HG02759 (cell line): Measurements from ENCODE around the gene OXT.
"Not testable (repeated sequence)": the region's sequence is repeated elsewhere in the genome, so short reads cannot be mapped to it uniquely, and the experiment has no call there.

ENCODE experiments used
- ATAC-seq: cut with Tn5 transposase; IDR thresholded peaks from one replicate; pipeline ENCODE4 v1.9.1; 2021; ENCODE audit warnings: mild to moderate bottlenecking, moderate library complexity; ENCODE audit not compliant: unreplicated experiment

Gene OXT

DNA sequence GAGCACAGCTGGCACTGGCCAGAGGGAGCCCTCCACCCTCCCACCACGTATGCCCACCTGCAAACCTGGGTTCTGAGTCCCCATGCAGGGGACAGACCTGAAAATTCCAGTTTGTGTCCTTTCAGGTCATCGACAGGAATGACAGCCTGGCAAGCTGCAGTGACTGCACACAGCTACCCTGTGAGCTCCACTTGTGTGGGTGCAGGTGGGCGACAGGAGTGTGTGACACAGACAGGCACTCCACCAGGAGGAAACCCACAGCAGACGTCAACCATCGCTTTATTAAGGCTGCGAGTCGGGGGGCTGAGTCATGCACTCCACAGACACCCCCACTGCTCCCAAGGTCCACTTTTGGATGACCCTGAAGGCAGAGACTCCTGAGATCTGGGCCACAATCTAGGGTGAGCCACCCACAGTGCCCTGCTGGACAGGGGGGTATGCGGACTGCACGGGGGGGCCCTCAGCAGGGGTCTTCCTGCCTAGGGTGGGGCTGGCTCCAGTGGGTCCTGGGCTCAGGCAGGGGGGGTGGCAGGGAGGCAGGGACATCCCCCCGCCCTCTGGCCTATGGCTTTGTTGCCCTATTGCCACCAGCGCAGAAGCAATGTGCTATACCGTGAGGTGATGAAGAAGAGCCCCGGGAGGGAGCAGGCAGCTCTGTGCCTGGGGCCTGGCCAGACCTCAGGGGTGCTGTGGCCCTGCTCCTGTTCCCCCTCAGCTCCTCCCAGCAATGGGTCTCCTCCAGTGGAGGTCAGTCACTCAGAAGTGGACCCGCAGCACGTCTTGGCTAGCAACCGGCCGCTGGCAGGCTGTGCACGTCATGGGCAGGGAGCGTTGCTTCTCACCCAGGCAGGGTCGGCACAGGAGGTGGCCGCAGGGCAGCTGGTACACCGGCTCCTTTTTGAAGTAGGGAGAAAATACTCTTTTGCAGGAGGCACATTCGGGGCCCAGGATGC is 38.2 kb downstream of the OXT start:
- ATAC-seq = no peak

DNA sequence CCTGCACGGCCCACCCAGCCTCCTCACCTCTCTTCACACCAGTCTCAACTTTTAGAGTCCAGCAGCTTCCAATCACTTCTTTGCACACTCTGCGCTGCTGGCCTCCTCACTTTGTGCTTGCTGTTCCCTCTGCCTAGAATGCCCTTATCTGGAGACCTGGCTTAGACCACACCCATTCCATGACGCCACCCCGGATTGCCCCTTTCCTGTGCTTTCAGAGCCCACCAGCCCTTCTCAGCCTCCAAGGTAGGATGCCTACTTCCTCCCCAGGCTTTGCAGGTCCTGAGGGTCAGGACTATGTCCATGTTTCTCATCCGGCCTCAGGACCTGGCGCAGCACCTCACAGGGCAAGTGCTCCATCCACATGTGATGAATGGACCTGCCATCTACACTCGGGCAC is 40.1 kb downstream of the OXT start:
- ATAC-seq = no peak

GRCh38 chr20:3111995-3112394 is 40.6 kb downstream of the OXT start:
- ATAC-seq = no peak

DNA sequence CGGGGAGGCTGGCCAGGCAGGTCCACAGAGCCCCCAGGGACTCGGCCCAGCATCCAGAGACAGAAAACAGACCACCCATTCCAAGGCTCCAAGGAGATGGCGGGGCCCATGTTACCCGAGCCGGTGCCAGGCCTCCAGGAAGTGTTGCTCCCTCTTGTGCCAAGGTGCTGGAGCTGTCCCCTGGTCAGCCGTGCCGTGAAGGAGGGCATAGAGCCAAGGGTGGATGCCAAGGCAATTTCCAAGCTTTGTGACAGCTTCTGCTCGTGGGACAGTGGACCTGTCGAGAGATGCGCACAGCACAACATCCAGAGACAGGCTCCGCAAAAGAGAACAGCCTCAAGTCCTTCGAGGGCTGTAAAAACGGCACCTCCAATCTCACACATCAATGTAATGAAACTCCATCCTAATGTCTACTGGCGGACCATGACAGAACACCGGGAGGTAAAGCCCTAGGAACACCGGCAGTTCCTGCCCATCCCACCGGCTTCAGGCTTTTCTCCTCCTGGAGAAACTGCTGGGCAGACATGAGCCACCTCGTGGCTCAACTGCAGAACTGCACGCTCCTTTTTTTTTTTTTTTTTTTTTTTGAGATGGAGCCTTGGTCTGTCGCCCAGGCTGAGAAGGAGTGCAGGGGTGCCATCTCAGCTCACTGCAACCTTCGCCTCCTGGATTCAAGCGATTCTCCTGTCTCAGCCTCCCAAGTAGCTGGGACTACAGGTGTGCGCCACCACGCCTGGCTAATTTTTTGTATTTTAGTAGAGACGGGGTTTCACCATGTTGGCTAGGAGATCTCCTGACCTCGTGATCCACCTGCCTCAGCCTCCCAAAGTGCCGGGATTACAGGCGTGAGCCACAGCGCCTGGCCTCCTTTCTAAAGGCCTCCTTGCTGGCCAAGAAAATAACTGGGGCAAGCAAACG is 44.0 kb downstream of the OXT start:
- ATAC-seq = no peak

- ATAC-seq = no peak
Measured at GRCh38 chr20:3116341-3116740, 44.9 kb downstream of the OXT start.

DNA sequence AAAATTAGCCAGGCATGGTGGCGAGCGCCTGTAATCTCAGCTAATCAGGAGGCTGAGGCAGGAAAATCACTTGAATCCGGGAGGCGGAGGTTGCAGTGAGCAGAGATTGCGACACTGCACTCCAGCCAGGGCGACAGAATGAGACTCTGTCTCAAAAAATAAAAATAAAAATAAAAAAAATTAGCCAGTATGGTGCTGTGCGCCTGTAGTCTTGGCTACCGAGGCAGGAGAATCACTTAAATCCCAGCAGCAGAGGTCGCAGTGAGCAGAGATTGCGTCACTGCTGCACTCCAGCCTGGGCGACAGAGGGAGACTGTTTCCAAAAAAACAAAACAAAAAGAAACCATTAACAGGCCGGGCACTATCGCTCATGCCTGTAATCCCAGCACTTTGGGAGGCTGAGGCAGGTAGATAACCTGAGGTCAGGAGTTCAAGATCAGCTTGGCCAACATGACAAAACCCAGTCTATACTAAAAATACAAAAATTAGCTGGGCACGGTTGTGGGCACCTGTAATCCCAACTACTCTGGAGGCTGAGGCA is 46.5 kb downstream of the OXT start:
- not testable (repeated sequence) for ATAC-seq

- ATAC-seq = no peak
Measured at GRCh38 chr20:3119044-3119443, 47.6 kb downstream of the OXT start.

GRCh38 chr20:3121271-3121911 is 50.0 kb downstream of the OXT start:
- no peak for ATAC-seq
